ENCODE results near the gene SMARCB1. TPM values are rescaled to one million over a fixed set of nuclear protein-coding genes. Genes with fewer than 3 reads are reported as not detected.

SMARCB1 gene
- total RNA-seq, 4 donors from 2014 or later, result 33.7 to 61.3 (median 54.7) TPM

DNA sequence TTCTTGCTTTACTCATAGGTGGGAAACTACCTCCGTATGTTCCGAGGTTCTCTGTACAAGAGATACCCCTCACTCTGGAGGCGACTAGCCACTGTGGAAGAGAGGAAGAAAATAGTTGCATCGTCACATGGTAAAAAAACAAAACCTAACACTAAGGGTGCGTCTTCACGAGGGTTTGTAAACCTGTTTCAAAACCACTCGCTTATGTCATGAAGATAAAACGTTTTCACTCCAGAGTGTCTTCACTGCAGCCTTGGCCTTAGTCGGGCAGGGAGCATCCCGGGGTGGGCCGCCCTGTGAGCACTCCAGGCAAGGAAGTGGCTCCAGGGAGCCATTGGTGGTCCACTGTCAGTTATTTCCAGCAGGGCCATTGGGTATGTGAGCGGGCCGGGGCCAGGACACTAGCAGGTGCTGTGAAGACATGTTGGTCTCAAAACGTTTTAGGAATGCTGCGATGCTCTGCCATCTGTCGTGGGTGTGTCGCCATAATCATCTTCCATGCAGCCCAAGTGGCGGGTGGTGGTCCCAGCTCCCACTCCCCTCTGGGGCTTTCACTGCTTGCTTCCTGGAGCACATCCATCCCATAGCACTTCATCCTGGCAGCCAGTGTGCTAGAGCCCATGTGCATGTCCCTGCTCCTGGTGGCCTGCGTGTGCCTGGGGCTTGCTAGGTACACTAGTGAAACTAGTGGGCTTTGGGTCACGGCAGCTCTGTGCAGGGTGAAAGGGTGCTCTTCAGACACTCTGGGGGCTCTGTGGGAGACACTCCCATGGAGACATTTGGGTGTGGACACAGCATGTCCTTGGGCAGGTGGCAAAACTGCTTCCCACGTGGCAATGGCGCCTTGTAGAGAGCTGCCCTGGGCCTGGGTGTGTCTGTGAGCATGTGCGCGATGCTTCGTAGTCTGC, 5.2 kb downstream of the SMARCB1 start:
- Histone ChIP-seq H3K9me3 (no peaks in the 10 kb centered on the region), H3K36me3 (peaks cover 0 to 17% (median 8%) of the 10 kb centered on the region in 4 donors), H3K4me1 (peaks cover 15 to 49% (median 22%) of the 10 kb centered on the region in 4 donors), H3K27me3 (no peaks in the 10 kb centered on the region), H3K27ac (peak overlapping the region in 3 of 4 donors; percentile 2 to 55 (median 14)), H3K4me3 (no peak overlapping the region)
- intact Hi-C loops (cut with DNase I; ENCODE audit: low total_unique reads) (no loop called here), in situ Hi-C loops (cut with MboI; ENCODE audit: low pct_ligation_motif_present in 1 of 4, low pct_unique_long_range_greater_than_20kb in 1 of 4, low sequenced_read_pairs in 3 of 4) (no loop called here)
- WGBS, 2 donors (ENCODE audit: low coverage in 1 of 2), result 66 to 79% methylated on average over 10 to 25 of the region's 25 CpGs
- DNase-seq, result no peak
- TF ChIP-seq, protein P1, sequence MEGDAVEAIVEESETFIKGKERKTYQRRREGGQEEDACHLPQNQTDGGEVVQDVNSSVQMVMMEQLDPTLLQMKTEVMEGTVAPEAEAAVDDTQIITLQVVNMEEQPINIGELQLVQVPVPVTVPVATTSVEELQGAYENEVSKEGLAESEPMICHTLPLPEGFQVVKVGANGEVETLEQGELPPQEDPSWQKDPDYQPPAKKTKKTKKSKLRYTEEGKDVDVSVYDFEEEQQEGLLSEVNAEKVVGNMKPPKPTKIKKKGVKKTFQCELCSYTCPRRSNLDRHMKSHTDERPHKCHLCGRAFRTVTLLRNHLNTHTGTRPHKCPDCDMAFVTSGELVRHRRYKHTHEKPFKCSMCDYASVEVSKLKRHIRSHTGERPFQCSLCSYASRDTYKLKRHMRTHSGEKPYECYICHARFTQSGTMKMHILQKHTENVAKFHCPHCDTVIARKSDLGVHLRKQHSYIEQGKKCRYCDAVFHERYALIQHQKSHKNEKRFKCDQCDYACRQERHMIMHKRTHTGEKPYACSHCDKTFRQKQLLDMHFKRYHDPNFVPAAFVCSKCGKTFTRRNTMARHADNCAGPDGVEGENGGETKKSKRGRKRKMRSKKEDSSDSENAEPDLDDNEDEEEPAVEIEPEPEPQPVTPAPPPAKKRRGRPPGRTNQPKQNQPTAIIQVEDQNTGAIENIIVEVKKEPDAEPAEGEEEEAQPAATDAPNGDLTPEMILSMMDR (IDR thresholded peaks at IDR 0.05), result no peak
- TF ChIP-seq POLR2A (IDR thresholded peaks at IDR 0.05) (no peak), POLR2AphosphoS5 (IDR thresholded peaks at IDR 0.05) (no peak)

DNA sequence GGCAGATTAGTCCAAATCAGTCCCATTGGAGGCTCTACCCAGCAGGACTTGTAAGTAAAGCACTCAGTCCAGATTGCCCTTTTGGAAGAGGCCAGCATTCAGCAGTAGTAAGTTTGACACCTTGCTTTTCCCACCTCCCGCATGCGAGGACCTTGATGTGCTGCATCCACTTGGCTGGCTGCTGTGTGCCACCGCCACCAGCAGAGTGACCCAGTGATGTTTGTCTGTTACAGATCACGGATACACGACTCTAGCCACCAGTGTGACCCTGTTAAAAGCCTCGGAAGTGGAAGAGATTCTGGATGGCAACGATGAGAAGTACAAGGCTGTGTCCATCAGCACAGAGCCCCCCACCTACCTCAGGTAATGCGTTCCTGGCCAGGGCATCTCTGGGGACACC, 6.6 kb downstream of the SMARCB1 start:
- no peak for DNase-seq

DNA sequence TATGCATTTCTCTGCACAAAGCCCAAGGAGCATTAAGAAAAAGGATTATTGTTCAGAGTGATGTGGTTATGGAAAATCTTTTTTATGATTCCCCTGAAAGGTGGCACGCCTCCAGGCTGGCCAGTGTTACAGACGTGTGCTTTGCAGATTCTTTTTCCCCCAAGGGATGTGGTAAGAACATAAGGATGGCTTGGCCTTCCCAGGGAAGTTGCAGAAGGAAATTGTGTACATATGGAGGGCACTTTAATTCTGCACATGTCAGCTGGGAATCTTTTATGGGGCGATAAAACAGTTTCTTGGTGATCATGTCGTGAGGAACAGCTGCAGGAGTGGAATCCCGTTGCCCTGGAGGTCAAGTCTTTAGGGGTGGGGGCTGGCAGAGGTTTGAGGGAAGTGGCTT, 9.7 kb downstream of the SMARCB1 start:
- Histone ChIP-seq H3K4me3 (no peak overlapping the region), H3K36me3 (peaks cover 0 to 42% (median 15%) of the 10 kb centered on the region in 4 donors), H3K27ac (no peak overlapping the region), H3K27me3 (no peaks in the 10 kb centered on the region), H3K9me3 (no peaks in the 10 kb centered on the region), H3K4me1 (peaks cover 0 to 10% (median 5%) of the 10 kb centered on the region in 4 donors)
- 50 to 54% methylated on average over 2 to 5 of the region's 5 CpGs for WGBS, 2 donors (ENCODE audit: low coverage in 1 of 2)
- TF ChIP-seq POLR2A (IDR thresholded peaks at IDR 0.05) (no peak), EP300 (IDR thresholded peaks at IDR 0.05; ENCODE audit: low read depth) (no peak), POLR2AphosphoS5 (IDR thresholded peaks at IDR 0.05) (no peak)
- TF ChIP-seq, protein P1 (IDR thresholded peaks at IDR 0.05), result no peak
- no peak for DNase-seq
- intact Hi-C loops (cut with DNase I; ENCODE audit: low total_unique reads) (no loop called here), in situ Hi-C loops (cut with MboI; ENCODE audit: low pct_ligation_motif_present in 1 of 4, low pct_unique_long_range_greater_than_20kb in 1 of 4, low sequenced_read_pairs in 3 of 4) (no loop called here)

More for the DNA sequence above, 6.6 kb downstream of the SMARCB1 start:
- TF ChIP-seq, protein P1 (IDR thresholded peaks at IDR 0.05), result no peak
- TF ChIP-seq POLR2A (IDR thresholded peaks at IDR 0.05), result no peak
- no peak for TF ChIP-seq EP300 (IDR thresholded peaks at IDR 0.05; ENCODE audit: low read depth)
- no peak for TF ChIP-seq POLR2AphosphoS5 (IDR thresholded peaks at IDR 0.05)
- Histone ChIP-seq H3K4me3 (no peak overlapping the region), H3K36me3 (peaks cover 0 to 24% (median 8%) of the 10 kb centered on the region in 4 donors), H3K9me3 (no peaks in the 10 kb centered on the region), H3K27me3 (no peaks in the 10 kb centered on the region), H3K4me1 (peaks cover 9 to 40% (median 14%) of the 10 kb centered on the region in 4 donors), H3K27ac (no peak overlapping the region)
- in situ Hi-C loops (cut with MboI; ENCODE audit: low pct_ligation_motif_present in 1 of 4, low pct_unique_long_range_greater_than_20kb in 1 of 4, low sequenced_read_pairs in 3 of 4) (no loop called here), intact Hi-C loops (cut with DNase I; ENCODE audit: low total_unique reads) (no loop called here)
- WGBS, 2 donors (ENCODE audit: low coverage in 1 of 2), result 92% methylated on average over 8 of the region's 8 CpGs; no CpG with 5 or more reads in 1 of the 2 donors

DNA sequence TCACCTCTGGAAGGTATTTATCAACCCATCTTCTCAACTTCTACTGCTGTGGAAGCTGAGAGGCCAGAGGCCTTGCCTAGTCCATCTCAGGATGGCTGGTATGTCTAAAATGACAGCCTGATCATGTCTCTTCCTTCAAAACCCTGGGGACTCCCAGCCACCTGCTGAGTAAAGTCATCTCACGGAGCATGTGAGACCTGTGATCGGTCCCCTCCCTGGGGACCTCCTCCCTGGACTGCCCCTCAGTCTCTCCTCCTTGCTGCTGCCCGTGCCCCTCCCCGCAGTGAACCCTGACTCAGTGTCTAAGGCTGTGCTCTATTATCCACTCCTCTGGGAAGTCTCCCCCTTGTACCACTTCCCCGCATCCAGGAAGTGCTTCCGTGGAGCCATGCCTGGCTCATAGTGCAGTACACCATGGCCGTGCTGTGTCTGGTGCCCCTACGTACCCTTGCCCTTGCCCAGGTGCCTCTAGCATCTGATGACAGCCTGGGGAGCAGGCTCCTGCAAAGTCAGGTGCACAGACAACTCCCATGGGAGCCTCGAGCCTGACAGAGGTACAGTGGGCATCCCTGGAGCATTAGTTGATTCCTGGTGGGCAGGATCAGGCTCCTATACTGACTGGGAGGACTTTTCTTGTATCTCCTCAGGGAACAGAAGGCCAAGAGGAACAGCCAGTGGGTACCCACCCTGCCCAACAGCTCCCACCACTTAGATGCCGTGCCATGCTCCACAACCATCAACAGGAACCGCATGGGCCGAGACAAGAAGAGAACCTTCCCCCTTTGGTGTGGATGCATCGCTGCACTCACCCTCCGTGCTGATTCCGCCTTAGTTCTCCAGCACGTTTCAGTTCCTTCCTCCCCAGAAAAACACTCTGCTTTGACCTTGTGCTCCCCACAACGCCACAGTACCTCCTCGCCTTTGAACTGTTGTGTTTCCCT, 13.8 kb downstream of the SMARCB1 start:
- H3K27ac ChIP-seq, result no peak overlapping the region
- H3K9me3 ChIP-seq, result no peaks in the 10 kb centered on the region
- no peak overlapping the region for H3K4me3 ChIP-seq
- in situ Hi-C loops (cut with MboI; ENCODE audit: low pct_ligation_motif_present in 1 of 4, low pct_unique_long_range_greater_than_20kb in 1 of 4, low sequenced_read_pairs in 3 of 4), result no loop called here
- 86% methylated on average over 18 of the region's 18 CpGs; no CpG with 5 or more reads in 1 of the 2 donors for WGBS, 2 donors (ENCODE audit: low coverage in 1 of 2)
- no peaks in the 10 kb centered on the region for H3K4me1 ChIP-seq
- DNase-seq, result no peak
- no peaks in the 10 kb centered on the region for H3K27me3 ChIP-seq
- TF ChIP-seq POLR2A (IDR thresholded peaks at IDR 0.05) (no peak), POLR2AphosphoS5 (IDR thresholded peaks at IDR 0.05) (no peak), EP300 (IDR thresholded peaks at IDR 0.05; ENCODE audit: low read depth) (no peak)
- TF ChIP-seq, protein P1 (IDR thresholded peaks at IDR 0.05), result no peak
- intact Hi-C loops (cut with DNase I; ENCODE audit: low total_unique reads), result no loop called here
- peaks cover 0 to 52% (median 25%) of the 10 kb centered on the region in 4 donors for H3K36me3 ChIP-seq

Measured in transverse colon (tissue), 4 donors.